ENCODE results near the gene RNF180. TPM values are rescaled to one million over a fixed set of nuclear protein-coding genes. Genes with fewer than 3 reads are reported as not detected.

The RNF180 gene
- total RNA-seq, 2 donors from 2014 or later, result 5.3 to 8.0 TPM

- no peak for DNase-seq
- 48 to 50% methylated on average over 2 of the region's 2 CpGs for WGBS, 2 experiments (ENCODE audit: insufficient coverage in 1 of 2, insufficient read length in 1 of 2)
- Histone ChIP-seq H3K27ac (ENCODE audit: low read depth, low read length) (no peak overlapping the region), H3K4me1 (ENCODE audit: control insufficient read depth, insufficient read depth, low read length) (peaks cover 4% of the 10 kb centered on the region), H3K36me3 (ENCODE audit: control insufficient read depth, insufficient read depth, low read length) (no peaks in the 10 kb centered on the region), H3K9me3 (ENCODE audit: control insufficient read depth, low read length) (peaks cover 4% of the 10 kb centered on the region), H3K9ac (ENCODE audit: extremely low read depth, low read length, poor library complexity, severe bottlenecking) (no peak overlapping the region), H3K4me3 (ENCODE audit: low read length) (no peak overlapping the region), H3K27me3 (ENCODE audit: control insufficient read depth, insufficient read depth, low read length, poor library complexity, severe bottlenecking) (no peaks in the 10 kb centered on the region)
- Mint-ChIP-seq H3K4me3 (no peak overlapping the region), H3K27ac (no peak overlapping the region), H3K27me3 (ENCODE audit: insufficient read depth) (no peaks in the 10 kb centered on the region), H3K9me3 (no peaks in the 10 kb centered on the region), H3K36me3 (ENCODE audit: low read depth) (no peaks in the 10 kb centered on the region), H3K4me1 (peaks cover 8% of the 10 kb centered on the region)
- TF ChIP-seq, protein P1, sequence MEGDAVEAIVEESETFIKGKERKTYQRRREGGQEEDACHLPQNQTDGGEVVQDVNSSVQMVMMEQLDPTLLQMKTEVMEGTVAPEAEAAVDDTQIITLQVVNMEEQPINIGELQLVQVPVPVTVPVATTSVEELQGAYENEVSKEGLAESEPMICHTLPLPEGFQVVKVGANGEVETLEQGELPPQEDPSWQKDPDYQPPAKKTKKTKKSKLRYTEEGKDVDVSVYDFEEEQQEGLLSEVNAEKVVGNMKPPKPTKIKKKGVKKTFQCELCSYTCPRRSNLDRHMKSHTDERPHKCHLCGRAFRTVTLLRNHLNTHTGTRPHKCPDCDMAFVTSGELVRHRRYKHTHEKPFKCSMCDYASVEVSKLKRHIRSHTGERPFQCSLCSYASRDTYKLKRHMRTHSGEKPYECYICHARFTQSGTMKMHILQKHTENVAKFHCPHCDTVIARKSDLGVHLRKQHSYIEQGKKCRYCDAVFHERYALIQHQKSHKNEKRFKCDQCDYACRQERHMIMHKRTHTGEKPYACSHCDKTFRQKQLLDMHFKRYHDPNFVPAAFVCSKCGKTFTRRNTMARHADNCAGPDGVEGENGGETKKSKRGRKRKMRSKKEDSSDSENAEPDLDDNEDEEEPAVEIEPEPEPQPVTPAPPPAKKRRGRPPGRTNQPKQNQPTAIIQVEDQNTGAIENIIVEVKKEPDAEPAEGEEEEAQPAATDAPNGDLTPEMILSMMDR (conservative IDR thresholded peaks at IDR 0.05), result no peak
Observed at GRCh38 chr5:64181440-64181839, 15.8 kb downstream of the RNF180 start.

- 94% methylated on average over 1 of the region's 1 CpG; no CpG with 5 or more reads in 1 of the 2 experiments for WGBS, 2 experiments (ENCODE audit: insufficient coverage in 1 of 2, insufficient read length in 1 of 2)
- H3K4me3 ChIP-seq (ENCODE audit: low read length), result no peak overlapping the region
- TF ChIP-seq, protein P1 (conservative IDR thresholded peaks at IDR 0.05), result no peak
Observed at GRCh38 chr5:64183956-64184355, 18.3 kb downstream of the RNF180 start.

GRCh38 chr5:64184832-64185231 lies 19.2 kb downstream of the RNF180 start:
- TF ChIP-seq, protein P1 (conservative IDR thresholded peaks at IDR 0.05), result no peak
- Mint-ChIP-seq H3K4me3 (no peak overlapping the region), H3K36me3 (ENCODE audit: low read depth) (no peaks in the 10 kb centered on the region), H3K27ac (no peak overlapping the region), H3K27me3 (ENCODE audit: insufficient read depth) (no peaks in the 10 kb centered on the region), H3K9me3 (no peaks in the 10 kb centered on the region), H3K4me1 (peaks cover 8% of the 10 kb centered on the region)
- no peak overlapping the region for H3K27ac ChIP-seq (ENCODE audit: low read depth, low read length)
- H3K27me3 ChIP-seq (ENCODE audit: control insufficient read depth, insufficient read depth, low read length, poor library complexity, severe bottlenecking), result no peaks in the 10 kb centered on the region
- 85 to 100% methylated on average over 1 of the region's 1 CpG for WGBS, 2 experiments (ENCODE audit: insufficient coverage in 1 of 2, insufficient read length in 1 of 2)
- H3K4me3 ChIP-seq (ENCODE audit: low read length), result no peak overlapping the region
- H3K36me3 ChIP-seq (ENCODE audit: control insufficient read depth, insufficient read depth, low read length), result no peaks in the 10 kb centered on the region
- DNase-seq, result no peak
- peaks cover 4% of the 10 kb centered on the region for H3K4me1 ChIP-seq (ENCODE audit: control insufficient read depth, insufficient read depth, low read length)
- no peak overlapping the region for H3K9ac ChIP-seq (ENCODE audit: extremely low read depth, low read length, poor library complexity, severe bottlenecking)
- no peaks in the 10 kb centered on the region for H3K9me3 ChIP-seq (ENCODE audit: control insufficient read depth, low read length)

More at GRCh38 chr5:64183956-64184355, 18.3 kb downstream of the RNF180 start:
- Mint-ChIP-seq H3K36me3 (ENCODE audit: low read depth) (no peaks in the 10 kb centered on the region), H3K9me3 (no peaks in the 10 kb centered on the region), H3K4me1 (peaks cover 8% of the 10 kb centered on the region), H3K4me3 (no peak overlapping the region), H3K27me3 (ENCODE audit: insufficient read depth) (no peaks in the 10 kb centered on the region), H3K27ac (no peak overlapping the region)
- peaks cover 4% of the 10 kb centered on the region for H3K9me3 ChIP-seq (ENCODE audit: control insufficient read depth, low read length)
- H3K4me1 ChIP-seq (ENCODE audit: control insufficient read depth, insufficient read depth, low read length), result peaks cover 4% of the 10 kb centered on the region
- no peaks in the 10 kb centered on the region for H3K36me3 ChIP-seq (ENCODE audit: control insufficient read depth, insufficient read depth, low read length)
- H3K27ac ChIP-seq (ENCODE audit: low read depth, low read length), result no peak overlapping the region
- H3K9ac ChIP-seq (ENCODE audit: extremely low read depth, low read length, poor library complexity, severe bottlenecking), result no peak overlapping the region
- no peaks in the 10 kb centered on the region for H3K27me3 ChIP-seq (ENCODE audit: control insufficient read depth, insufficient read depth, low read length, poor library complexity, severe bottlenecking)
- no peak for DNase-seq
